ENCODE results near the gene CHI3L1. TPM values are rescaled to one million over a fixed set of nuclear protein-coding genes. Genes with fewer than 3 reads are reported as not detected.
"Not testable (repeated sequence)": the region's sequence is repeated elsewhere in the genome, so short reads cannot be mapped to it uniquely, and the experiment has no call there.

CHI3L1 gene
- total RNA-seq (0.13 TPM), polyA plus RNA-seq (ENCODE audit: insufficient read depth in 1 of 8, insufficient read length in 8 of 8, low replicate concordance in 1 of 8) (1 to 10 TPM in 5 of 8 donors, under 1 TPM in 3; 0.59 to 2.1 (median 1.0) TPM)
- long read RNA-seq, donor 1, partial matches to known transcripts: 0 of 1 reads
- long read RNA-seq, donor 1, other reads (novel, unspliced or antisense): 0 of 1 reads
- long read RNA-seq, donor 2: 0 reads
- long read RNA-seq, donor 3: 0 reads
- long read RNA-seq, donor 4: 0 reads
- long read RNA-seq, donor 5, partial matches to known transcripts: 0 of 1 reads
- long read RNA-seq, donor 5, other reads (novel, unspliced or antisense): 0 of 1 reads
- long read RNA-seq, donor 6: 0 reads
- long read RNA-seq, donor 7: 0 reads
- long read RNA-seq, donor 8: 0 reads
- long read RNA-seq, donor 9: 0 reads
- long read RNA-seq, donor 10: 0 reads
- long read RNA-seq, donor 11: 0 reads

DNA sequence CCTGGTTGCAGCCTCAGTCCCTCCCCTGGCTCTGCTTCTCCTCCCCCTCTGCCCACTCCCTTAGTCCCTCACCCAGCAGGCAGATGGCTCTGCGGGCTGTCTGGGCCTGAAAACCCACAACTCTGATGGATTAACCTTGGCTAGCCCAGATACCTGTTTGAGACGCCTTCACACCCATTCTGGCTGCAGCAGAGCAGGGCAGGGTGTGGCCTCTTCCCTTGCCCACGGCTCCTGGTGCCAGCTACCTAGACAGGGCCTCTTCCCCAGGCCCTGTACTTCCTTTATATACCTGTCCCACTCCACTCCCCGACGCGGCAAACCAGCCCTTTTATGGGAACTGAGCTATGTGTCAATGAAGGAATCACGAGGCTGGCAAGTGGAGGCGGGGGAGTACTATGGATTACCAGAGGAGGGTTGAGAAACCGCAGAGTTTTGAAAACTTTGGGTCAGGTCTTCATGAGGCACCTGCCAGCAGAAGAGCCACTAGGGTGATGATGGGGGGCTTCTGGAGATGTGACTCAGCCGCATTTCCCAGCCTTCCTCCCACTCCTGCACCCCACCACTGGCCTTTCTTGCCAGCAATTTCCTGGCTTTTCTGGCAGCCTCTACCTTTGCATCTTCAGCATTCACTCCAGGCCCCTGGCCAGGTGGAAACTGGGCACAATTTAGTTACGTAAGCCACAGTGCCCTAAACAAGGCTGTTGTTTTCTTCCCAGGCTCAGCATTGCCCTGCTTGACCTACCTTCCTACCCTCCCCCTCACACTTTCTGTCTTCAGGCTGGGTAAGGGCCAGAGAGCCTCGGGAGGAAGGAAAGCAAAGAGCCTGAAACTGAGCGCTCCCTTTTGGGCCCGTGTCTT lies at the start of gene CHI3L1:
Gene CHI3L1 (minus strand): TSS at position 259 of the 858 bp plus-strand sequence. CDS start 81 bp downstream, at position 178.
- no peaks in the 10 kb centered on the region for H3K36me3 ChIP-seq (ENCODE audit: control insufficient read depth, insufficient read depth, low read length)
- DNase-seq: no peak
- no peak within 1 kb of the TSS for H3K27ac ChIP-seq (ENCODE audit: low read length)
- H3K4me3 ChIP-seq (ENCODE audit: low read length): no peak within 1 kb of the TSS
- no peaks in the 10 kb centered on the region for H3K9me3 ChIP-seq (replicated peaks; ENCODE audit: control insufficient read depth, low read depth, low read length)
- no peaks in the 10 kb centered on the region for H3K27me3 ChIP-seq (ENCODE audit: control insufficient read depth, insufficient read depth, low read length)
- H3K4me1 ChIP-seq (ENCODE audit: control insufficient read depth, insufficient read depth, low read length): peaks cover 11% of the 10 kb centered on the region
- 33% methylated on average over 4 of the region's 14 CpGs for WGBS (ENCODE audit: insufficient coverage)

DNA sequence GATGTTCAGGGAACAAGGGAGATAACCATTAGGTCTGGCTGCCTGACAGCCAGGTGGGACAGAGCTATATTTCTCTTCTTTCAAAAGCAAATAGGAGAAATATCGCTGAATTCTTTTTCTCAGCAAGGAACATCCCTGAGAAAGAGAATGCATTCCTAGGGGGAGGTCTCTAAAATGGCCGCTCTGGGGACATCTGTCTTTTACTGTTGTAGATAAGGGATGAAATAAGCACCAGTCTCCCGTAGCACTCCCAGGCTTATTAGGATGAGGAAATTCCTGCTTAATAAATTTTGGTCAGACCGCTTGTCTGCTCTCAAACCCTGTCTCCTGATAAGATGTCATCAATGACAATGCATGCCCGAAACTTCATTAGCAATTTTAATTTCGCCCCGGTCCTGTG lies 48.4 kb upstream of the CHI3L1 start:
- not testable (repeated sequence) for H3K27ac ChIP-seq (ENCODE audit: low read length); DNase-seq
- no CpG with 5 or more reads among the region's 7 CpGs for WGBS (ENCODE audit: insufficient coverage)

DNA sequence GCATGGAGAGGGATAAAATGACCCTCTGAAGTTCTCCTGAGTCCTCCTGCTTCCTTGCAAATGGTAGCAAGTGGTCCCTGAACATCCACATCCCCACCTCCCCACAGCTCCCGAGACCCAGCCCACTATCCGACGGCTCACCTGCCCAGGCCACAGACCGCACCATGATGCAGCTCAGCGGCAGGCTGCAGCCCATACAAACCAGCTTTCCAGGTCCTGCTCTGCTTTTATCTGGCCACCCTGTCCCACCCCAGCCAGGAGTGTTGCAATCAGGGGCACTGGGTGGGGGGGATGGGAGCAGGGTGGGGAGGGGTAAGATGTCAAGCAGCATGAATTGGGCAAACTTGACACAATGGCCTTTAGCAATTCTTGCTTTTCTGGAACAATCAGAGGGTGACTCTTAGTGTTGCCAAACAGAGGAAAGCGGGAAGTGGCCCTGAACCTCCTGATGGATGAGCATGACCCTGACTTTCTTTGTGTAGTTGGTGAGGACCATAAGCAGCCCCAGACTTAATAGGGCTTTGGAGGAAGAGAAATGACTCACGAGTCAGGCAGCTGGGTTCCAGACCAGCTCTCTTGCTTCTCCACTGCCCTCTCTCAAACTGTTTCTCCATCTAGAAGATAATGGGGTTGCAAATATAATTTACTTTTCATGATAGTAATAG lies 43.1 kb upstream of the CHI3L1 start, which contains the start of gene CHIT1:
Gene CHIT1 (minus strand): TSS at position 203 of the 665 bp plus-strand sequence. CDS start 37 bp downstream, at position 166.
- Histone ChIP-seq H3K4me1 (ENCODE audit: control insufficient read depth, insufficient read depth, low read length) (no peaks in the 10 kb centered on the region), H3K27me3 (ENCODE audit: control insufficient read depth, insufficient read depth, low read length) (peaks cover 50% of the 10 kb centered on the region), H3K36me3 (ENCODE audit: control insufficient read depth, insufficient read depth, low read length) (no peaks in the 10 kb centered on the region), H3K27ac (ENCODE audit: low read length) (no peak within 1 kb of the TSS), H3K4me3 (ENCODE audit: low read length) (no peak within 1 kb of the TSS), H3K9me3 (replicated peaks; ENCODE audit: control insufficient read depth, low read depth, low read length) (no peaks in the 10 kb centered on the region)
- 67% methylated on average over 1 of the region's 7 CpGs for WGBS (ENCODE audit: insufficient coverage)
- no peak for DNase-seq

More for the DNA sequence above, 48.4 kb upstream of the CHI3L1 start:
- not testable (repeated sequence) for H3K9me3 ChIP-seq (replicated peaks; ENCODE audit: control insufficient read depth, low read depth, low read length); H3K36me3 ChIP-seq (ENCODE audit: control insufficient read depth, insufficient read depth, low read length); H3K4me1 ChIP-seq (ENCODE audit: control insufficient read depth, insufficient read depth, low read length); H3K4me3 ChIP-seq (ENCODE audit: low read length)
- H3K27me3 ChIP-seq (ENCODE audit: control insufficient read depth, insufficient read depth, low read length): peaks cover 33% of the 10 kb centered on the region

DNA sequence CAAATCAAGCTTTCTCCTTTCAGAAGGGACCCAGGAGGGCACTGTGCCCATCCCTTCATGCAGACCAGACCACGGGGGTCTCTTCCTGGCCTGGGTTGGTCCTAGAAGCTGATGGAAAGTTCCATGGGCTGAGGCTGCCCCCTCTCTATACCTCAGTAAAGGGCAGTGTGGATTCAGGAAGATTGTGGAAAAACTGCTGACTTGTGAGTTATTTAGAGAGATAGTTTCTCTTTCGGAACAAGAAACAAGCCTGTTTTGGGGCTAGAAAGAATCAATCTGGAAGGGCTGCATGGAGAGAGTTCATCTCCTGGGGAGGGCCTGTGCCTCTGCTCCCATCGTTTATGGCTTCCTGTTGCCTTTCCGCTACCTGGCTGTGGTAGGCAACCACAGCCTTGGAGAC lies 42.2 kb upstream of the CHI3L1 start:
- Histone ChIP-seq H3K27ac (ENCODE audit: low read length) (no peak overlapping the region), H3K9me3 (replicated peaks; ENCODE audit: control insufficient read depth, low read depth, low read length) (no peaks in the 10 kb centered on the region), H3K27me3 (ENCODE audit: control insufficient read depth, insufficient read depth, low read length) (peaks cover 49% of the 10 kb centered on the region), H3K4me1 (ENCODE audit: control insufficient read depth, insufficient read depth, low read length) (no peaks in the 10 kb centered on the region), H3K4me3 (ENCODE audit: low read length) (no peak overlapping the region), H3K36me3 (ENCODE audit: control insufficient read depth, insufficient read depth, low read length) (no peaks in the 10 kb centered on the region)
- no peak for DNase-seq
- 90% methylated on average over 3 of the region's 4 CpGs for WGBS (ENCODE audit: insufficient coverage)

DNA sequence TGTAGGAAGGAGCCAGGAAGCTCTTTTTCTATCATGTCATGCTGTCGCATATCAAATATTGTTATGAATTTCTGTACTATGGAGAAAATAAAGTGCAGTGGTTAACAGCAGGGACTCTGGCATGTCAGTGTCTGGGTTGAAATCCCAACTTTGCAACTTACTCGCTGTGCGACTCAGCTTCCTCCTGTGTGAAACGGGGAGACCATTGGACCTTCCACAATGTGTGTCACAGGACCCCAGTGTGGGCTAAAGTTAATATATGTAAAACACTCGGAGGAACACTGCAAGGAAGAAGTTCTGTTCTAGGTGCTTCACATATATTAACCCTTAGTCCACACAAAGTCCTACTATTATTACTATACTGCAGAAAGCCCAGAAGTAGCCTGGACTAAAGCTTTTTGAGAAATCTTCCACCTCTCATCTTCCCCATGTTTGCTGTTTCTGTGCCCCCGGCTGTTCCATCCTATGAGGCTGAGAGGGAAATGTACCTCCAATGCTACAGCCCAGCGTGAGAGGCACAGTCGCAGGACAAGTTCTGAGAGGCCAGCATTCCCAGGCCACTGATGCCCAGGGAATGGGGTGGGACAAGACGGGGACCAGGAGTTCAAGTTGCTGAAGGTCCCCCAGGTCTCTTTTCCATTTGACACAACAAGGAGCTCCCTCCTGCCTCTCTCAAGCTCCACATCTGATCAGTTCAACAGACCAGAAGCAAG lies 41.0 kb upstream of the CHI3L1 start:
- peaks cover 47% of the 10 kb centered on the region for H3K27me3 ChIP-seq (ENCODE audit: control insufficient read depth, insufficient read depth, low read length)
- H3K4me1 ChIP-seq (ENCODE audit: control insufficient read depth, insufficient read depth, low read length): no peaks in the 10 kb centered on the region
- H3K27ac ChIP-seq (ENCODE audit: low read length): no peak overlapping the region
- no peaks in the 10 kb centered on the region for H3K36me3 ChIP-seq (ENCODE audit: control insufficient read depth, insufficient read depth, low read length)
- H3K9me3 ChIP-seq (replicated peaks; ENCODE audit: control insufficient read depth, low read depth, low read length): no peaks in the 10 kb centered on the region
- WGBS (ENCODE audit: insufficient coverage): 84% methylated on average over 6 of the region's 9 CpGs
- no peak for DNase-seq
- no peak overlapping the region for H3K4me3 ChIP-seq (ENCODE audit: low read length)

DNA sequence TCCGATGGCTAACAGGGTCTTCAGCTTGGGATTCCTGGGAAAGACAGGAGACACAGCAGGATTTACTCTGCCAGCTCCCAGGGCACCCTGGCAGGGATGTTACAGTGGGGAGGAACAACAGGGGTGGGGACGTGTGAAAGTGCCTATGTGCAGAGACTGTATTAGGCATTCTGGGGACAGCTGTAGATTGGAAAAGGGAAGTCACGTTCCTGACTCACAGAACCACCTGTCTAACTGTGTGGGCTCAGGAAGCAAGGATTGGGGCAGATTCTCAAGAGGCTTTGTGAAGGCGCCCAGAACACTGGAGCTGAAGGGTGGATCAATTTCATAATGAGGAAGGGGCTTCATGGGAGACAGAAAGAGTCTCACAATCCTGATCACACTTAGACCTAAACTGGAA lies 38.6 kb upstream of the CHI3L1 start:
- H3K4me3 ChIP-seq (ENCODE audit: low read length): no peak overlapping the region
- H3K27ac ChIP-seq (ENCODE audit: low read length): no peak overlapping the region
- H3K27me3 ChIP-seq (ENCODE audit: control insufficient read depth, insufficient read depth, low read length): peaks cover 46% of the 10 kb centered on the region
- H3K4me1 ChIP-seq (ENCODE audit: control insufficient read depth, insufficient read depth, low read length): no peaks in the 10 kb centered on the region
- H3K36me3 ChIP-seq (ENCODE audit: control insufficient read depth, insufficient read depth, low read length): no peaks in the 10 kb centered on the region
- no peak for DNase-seq
- WGBS (ENCODE audit: insufficient coverage): 60% methylated on average over 3 of the region's 4 CpGs
- no peaks in the 10 kb centered on the region for H3K9me3 ChIP-seq (replicated peaks; ENCODE audit: control insufficient read depth, low read depth, low read length)

DNA sequence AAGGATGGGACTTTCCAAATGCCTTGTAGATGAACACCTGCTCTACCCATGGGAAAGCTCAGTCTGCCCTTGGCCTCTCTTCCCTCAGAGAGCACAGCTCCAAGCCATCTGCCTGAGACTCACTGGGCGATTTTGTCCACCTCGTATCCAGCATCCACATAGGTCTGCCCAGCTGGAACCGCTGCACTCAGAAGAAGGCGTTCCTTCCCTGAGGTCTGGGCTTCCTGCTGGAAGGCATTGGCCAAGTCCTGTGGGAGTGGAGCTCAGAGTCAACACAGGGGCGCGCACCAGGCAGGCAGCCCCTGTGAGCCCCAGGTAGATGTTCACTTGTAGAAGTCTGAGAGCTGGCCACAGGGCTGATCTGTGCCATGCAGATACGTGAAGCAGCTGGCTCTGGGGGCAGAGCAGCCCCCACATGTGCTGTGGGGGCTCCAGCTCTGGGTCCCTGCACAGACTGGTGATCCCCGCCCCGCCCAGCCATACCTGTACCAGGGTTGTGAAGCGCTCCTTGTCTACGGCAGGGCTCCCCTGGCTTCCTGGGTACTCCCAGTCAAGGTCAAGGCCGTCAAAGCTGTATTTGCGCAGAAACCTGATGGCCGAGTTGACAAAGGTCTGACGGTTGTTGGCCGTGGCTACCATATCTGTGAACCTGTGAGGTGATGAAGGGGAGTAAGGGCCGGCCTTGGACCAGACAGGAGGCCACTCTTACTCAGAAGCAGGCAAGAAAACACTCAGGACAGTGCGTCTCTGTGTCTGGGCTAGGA lies 36.7 kb upstream of the CHI3L1 start:
- H3K27me3 ChIP-seq (ENCODE audit: control insufficient read depth, insufficient read depth, low read length): peaks cover 41% of the 10 kb centered on the region
- H3K4me3 ChIP-seq (ENCODE audit: low read length): no peak overlapping the region
- no peaks in the 10 kb centered on the region for H3K4me1 ChIP-seq (ENCODE audit: control insufficient read depth, insufficient read depth, low read length)
- WGBS (ENCODE audit: insufficient coverage): 76% methylated on average over 15 of the region's 18 CpGs
- DNase-seq: no peak
- no peaks in the 10 kb centered on the region for H3K9me3 ChIP-seq (replicated peaks; ENCODE audit: control insufficient read depth, low read depth, low read length)
- no peak overlapping the region for H3K27ac ChIP-seq (ENCODE audit: low read length)
- H3K36me3 ChIP-seq (ENCODE audit: control insufficient read depth, insufficient read depth, low read length): no peaks in the 10 kb centered on the region

DNA sequence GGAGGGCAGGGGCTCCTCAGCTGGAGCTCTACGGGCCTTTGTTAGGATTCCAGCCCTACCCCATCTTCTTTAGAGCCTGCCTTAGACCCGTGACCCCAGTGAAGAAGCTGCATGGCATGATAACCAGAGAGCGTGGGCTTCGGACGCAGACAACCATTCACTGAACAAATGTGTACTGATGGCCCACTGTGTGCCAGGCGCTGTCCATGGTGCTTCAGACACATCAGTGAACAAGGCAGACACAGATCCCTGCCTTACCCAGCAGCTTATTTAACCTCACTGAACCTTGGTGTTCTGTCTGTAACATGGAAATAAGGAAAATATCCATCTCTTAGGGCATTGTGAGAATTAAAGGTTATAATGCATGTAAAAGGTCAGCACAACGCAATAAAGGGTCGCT lies 33.4 kb upstream of the CHI3L1 start:
- Histone ChIP-seq H3K4me3 (ENCODE audit: low read length) (no peak overlapping the region), H3K36me3 (ENCODE audit: control insufficient read depth, insufficient read depth, low read length) (no peaks in the 10 kb centered on the region), H3K27ac (ENCODE audit: low read length) (no peak overlapping the region), H3K4me1 (ENCODE audit: control insufficient read depth, insufficient read depth, low read length) (peaks cover 26% of the 10 kb centered on the region), H3K9me3 (replicated peaks; ENCODE audit: control insufficient read depth, low read depth, low read length) (no peaks in the 10 kb centered on the region), H3K27me3 (ENCODE audit: control insufficient read depth, insufficient read depth, low read length) (peaks cover 47% of the 10 kb centered on the region)
- no peak for DNase-seq
- 57% methylated on average over 5 of the region's 8 CpGs for WGBS (ENCODE audit: insufficient coverage)

DNA sequence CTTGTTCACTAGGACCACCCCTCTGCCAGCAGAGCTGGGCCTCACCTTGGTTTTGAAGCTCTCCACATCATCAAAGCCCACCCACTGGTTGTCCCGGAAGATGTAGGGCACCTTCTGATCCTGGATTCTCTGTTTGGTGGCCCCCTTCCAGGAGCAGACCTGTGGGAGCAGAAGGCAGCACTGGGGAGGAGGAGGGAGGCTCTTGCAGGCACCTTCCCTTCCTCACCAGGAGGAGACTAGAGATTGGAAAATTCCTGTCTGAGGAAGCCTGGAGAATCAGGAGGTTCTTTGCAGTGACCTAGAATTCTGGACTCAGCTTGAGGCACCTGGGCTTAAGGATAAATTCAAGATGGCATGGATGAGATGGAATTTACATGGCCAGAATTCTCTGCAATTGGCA lies 32.7 kb upstream of the CHI3L1 start:
- peaks cover 26% of the 10 kb centered on the region for H3K4me1 ChIP-seq (ENCODE audit: control insufficient read depth, insufficient read depth, low read length)
- H3K27ac ChIP-seq (ENCODE audit: low read length): no peak overlapping the region
- no peak for DNase-seq
- H3K36me3 ChIP-seq (ENCODE audit: control insufficient read depth, insufficient read depth, low read length): no peaks in the 10 kb centered on the region
- no peak overlapping the region for H3K4me3 ChIP-seq (ENCODE audit: low read length)
- peaks cover 43% of the 10 kb centered on the region for H3K27me3 ChIP-seq (ENCODE audit: control insufficient read depth, insufficient read depth, low read length)
- WGBS (ENCODE audit: insufficient coverage): no CpG with 5 or more reads among the region's 1 CpG
- H3K9me3 ChIP-seq (replicated peaks; ENCODE audit: control insufficient read depth, low read depth, low read length): no peaks in the 10 kb centered on the region

Measured in muscle of leg (tissue), 16 donors.